Common myeloid progenitor, CD34-positive (primary cell): ENCODE data around the gene RAB33B.
A peak's percentile ranks its signal among the peaks of the same experiment; 100 is the strongest.

Source experiments
- CTCF ChIA-PET: fragments of 350-600 bp; sonication (Branson Sonifier 250); formaldehyde crosslinking; loops from one replicate; lab custom pipeline; 2021; ENCODE audit warnings: antibody characterized with exemption; lab: Charles Lee
- POLR2A ChIA-PET: fragments of 350-600 bp; sonication (Branson Sonifier 250); formaldehyde crosslinking; loops from one replicate; lab custom pipeline; 2021; ENCODE audit warnings: antibody characterized with exemption; lab: Charles Lee
- DNase-seq, 3 donors: peaks; one replicate each; pipeline versions ENCODE4 v3.0.0 to v3.0.0-alpha.2; 2013
- H3K27ac ChIP-seq, 2 experiments: 1 replicate in 1 of 2; 2 replicates in 1 of 2; pipeline ENCODE4 v1.7.0; 2013; ENCODE audit warnings: inconsistent platforms in 2 of 2, low read length in 2 of 2, mild to moderate bottlenecking in 2 of 2, low read depth in 1 of 2, moderate library complexity in 1 of 2; ENCODE audit not compliant: severe bottlenecking in 2 of 2, insufficient read depth in 1 of 2, poor library complexity in 1 of 2
- H3K27me3 ChIP-seq, 5 experiments: replicated peaks in 2 of 5; 1 replicate in 3 of 5; 2 replicates in 2 of 5; pipeline versions ENCODE4 v1.6.1 to v1.7.0; 2013; ENCODE audit warnings: low read length in 4 of 5, mild to moderate bottlenecking in 2 of 5, moderate library complexity in 2 of 5, inconsistent platforms in 1 of 5; ENCODE audit not compliant: insufficient read depth in 5 of 5, control insufficient read depth in 4 of 5
- H3K36me3 ChIP-seq, 4 experiments: 1 replicate in 2 of 4; 2 replicates in 2 of 4; pipeline versions ENCODE4 v1.6.1 to v1.7.0; 2013; ENCODE audit warnings: low read length in 3 of 4, control low read depth in 1 of 4, mild to moderate bottlenecking in 1 of 4; ENCODE audit not compliant: control insufficient read depth in 4 of 4, insufficient read depth in 4 of 4
- H3K4me1 ChIP-seq, 4 experiments: 1 replicate in 3 of 4; 2 replicates in 1 of 4; pipeline versions ENCODE4 v1.6.1 to v1.7.1; 2013; ENCODE audit warnings: low read length in 3 of 4, mild to moderate bottlenecking in 3 of 4, control low read depth in 1 of 4, inconsistent platforms in 1 of 4, moderate library complexity in 1 of 4; ENCODE audit not compliant: control insufficient read depth in 4 of 4, insufficient read depth in 4 of 4; ENCODE audit errors: control extremely low read depth in 1 of 4
- H3K4me3 ChIP-seq, 7 experiments: 1 replicate in 4 of 7; 2 replicates in 3 of 7; pipeline versions ENCODE4 v1.5.1 to v1.7.0; 2013; ENCODE audit warnings: mild to moderate bottlenecking in 7 of 7, low read length in 6 of 7, moderate library complexity in 6 of 7, inconsistent platforms in 2 of 7, low read depth in 2 of 7, control low read depth in 1 of 7; ENCODE audit not compliant: insufficient read depth in 4 of 7, control insufficient read depth in 1 of 7; ENCODE audit errors: extremely low read depth in 1 of 7
- H3K9me3 ChIP-seq, 5 experiments: 1 replicate in 4 of 5; 2 replicates in 1 of 5; pipeline versions ENCODE4 v1.6.1 to v1.7.1; 2013; ENCODE audit warnings: low read length in 4 of 5, mild to moderate bottlenecking in 2 of 5, inconsistent platforms in 1 of 5, low read depth in 1 of 5, moderate library complexity in 1 of 5; ENCODE audit not compliant: control insufficient read depth in 4 of 5, insufficient read depth in 2 of 5; ENCODE audit errors: control extremely low read depth in 1 of 5
- WGBS: methylation state at CpG from one replicate; pipeline ENCODE4 v1.1.5; 2013; ENCODE audit not compliant: insufficient coverage; 5-methylcytosine and 5-hydroxymethylcytosine counted together

RAB33B gene

DNA sequence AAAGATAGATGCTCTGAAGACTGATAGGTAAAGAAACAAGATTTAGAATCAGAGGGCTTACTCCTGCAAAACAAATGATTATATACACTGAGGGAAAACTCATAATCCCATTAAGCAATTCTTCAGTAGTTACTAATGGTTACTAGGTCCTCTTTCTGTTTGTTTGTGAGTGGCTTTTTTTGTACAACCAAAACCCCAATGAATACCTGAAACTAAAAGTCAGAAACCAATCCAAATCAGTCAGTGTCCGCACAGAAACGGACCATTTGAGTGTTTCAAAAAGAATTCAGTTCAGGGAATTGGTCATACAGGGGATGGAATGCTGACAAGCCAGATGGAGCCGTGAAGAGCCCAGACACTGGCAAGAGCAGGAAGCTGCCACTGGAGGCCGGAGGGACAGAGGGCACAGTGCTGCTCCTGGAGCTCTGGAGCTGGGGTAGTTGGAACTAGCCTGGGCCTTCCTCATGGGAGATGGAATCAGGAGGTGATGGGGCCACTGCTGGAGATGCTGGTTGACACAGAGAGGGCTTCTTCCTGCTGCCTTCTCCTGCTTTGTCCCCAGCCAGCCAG is 70.2 kb downstream of the RAB33B start:
- Histone ChIP-seq H3K27me3 (no peaks in the 10 kb centered on the region), H3K4me1 (peaks cover 3 to 19% (median 11%) of the 10 kb centered on the region in 4 experiments), H3K9me3 (no peaks in the 10 kb centered on the region), H3K4me3 (no peak overlapping the region), H3K27ac (no peak overlapping the region), H3K36me3 (peaks cover 11 to 41% (median 24%) of the 10 kb centered on the region in 4 experiments)
- no peak for DNase-seq
- POLR2A ChIA-PET, result no interaction called here
- WGBS, result 87% methylated on average over 3 of the region's 4 CpGs
- CTCF ChIA-PET, result interaction anchor here (1.7 kb wide), 1 partner anchor 26 kb away, joined by 6 read pairs; no protein-coding TSS in a partner anchor

DNA sequence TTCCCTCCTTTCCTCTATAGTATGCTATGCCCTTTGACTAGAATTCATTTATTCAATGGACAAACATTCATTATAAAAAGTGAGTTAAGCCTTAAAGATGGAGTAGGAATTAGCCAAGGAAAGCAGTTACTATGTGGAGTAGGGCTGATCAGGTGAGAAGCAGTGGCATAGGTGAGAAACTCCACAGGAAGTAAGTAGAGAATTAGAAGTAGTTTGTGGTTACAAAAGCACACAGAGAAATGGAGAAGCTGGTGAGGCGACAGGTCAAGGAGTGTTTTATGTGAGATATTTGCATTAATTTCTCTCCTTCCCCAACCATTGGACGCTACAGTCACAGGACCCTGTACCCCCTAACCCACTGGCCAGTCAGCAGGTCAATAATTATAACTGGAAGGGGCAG is 71.5 kb downstream of the RAB33B start:
- Histone ChIP-seq H3K36me3 (peaks cover 6 to 31% (median 17%) of the 10 kb centered on the region in 4 experiments), H3K4me1 (peaks cover 6 to 22% (median 14%) of the 10 kb centered on the region in 4 experiments), H3K27me3 (no peaks in the 10 kb centered on the region), H3K4me3 (no peak overlapping the region), H3K9me3 (no peaks in the 10 kb centered on the region), H3K27ac (no peak overlapping the region)
- CTCF ChIA-PET, result interaction anchor here (0.8 to 0.9 kb wide), 2 partner anchors 29 to 32 kb away, joined by 4 to 5 read pairs; no protein-coding TSS in a partner anchor
- WGBS, result no CpG with 5 or more reads among the region's 2 CpGs
- DNase-seq, result peak in 1 of 3 donors; percentile 10
- POLR2A ChIA-PET, result interaction anchor here (0.6 kb wide), 1 partner anchor 12 kb away, joined by 4 read pairs; no protein-coding TSS in a partner anchor
